ENCODE measurements around the gene TMEM9.

GRCh38 chr1:201189085-201189484 lies 34.8 kb upstream of the TMEM9 start:
- no peak for TF ChIP-seq POLR2A (IDR thresholded peaks at IDR 0.05)
- TF ChIP-seq CTCF (IDR thresholded peaks at IDR 0.05) = no peak
